GM21367 (cell line): ENCODE data around the gene LRRN2.
"Not testable (repeated sequence)": the region's sequence is repeated elsewhere in the genome, so short reads cannot be mapped to it uniquely, and the experiment has no call there.

Source experiments
- ATAC-seq: cut with Tn5 transposase; IDR thresholded peaks from one replicate; pipeline ENCODE4 v1.9.1; 2021; ENCODE audit not compliant: unreplicated experiment

Gene LRRN2

DNA sequence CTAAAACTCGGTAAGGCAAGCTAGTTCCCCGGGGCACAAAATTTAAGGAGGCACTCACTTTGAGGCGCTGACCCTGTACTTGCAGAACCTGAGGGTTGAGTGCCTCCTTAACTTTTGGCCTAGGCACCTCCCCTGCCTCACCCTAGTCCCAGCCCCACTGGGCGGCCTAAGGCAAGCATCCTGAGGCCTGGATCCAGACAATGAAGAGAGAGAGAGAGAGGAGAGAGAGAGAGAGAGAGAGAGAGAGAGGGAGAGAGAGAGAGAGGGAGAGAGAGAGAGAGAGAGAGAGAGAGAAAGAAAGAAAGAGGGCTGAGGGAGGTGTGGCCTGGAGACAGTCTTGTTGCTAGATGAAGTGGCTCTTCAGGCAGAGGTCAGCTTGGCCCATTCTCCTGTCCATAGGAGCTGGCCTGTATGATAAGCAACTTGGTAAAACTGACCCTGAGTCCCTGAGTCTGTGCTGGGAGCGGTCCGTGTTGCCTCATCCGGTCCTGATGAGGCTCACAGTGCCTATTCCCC, 7.4 kb upstream of the LRRN2 start:
- ATAC-seq: no peak

GRCh38 chr1:204692325-204692840, 6.8 kb upstream of the LRRN2 start:
- no peak for ATAC-seq

DNA sequence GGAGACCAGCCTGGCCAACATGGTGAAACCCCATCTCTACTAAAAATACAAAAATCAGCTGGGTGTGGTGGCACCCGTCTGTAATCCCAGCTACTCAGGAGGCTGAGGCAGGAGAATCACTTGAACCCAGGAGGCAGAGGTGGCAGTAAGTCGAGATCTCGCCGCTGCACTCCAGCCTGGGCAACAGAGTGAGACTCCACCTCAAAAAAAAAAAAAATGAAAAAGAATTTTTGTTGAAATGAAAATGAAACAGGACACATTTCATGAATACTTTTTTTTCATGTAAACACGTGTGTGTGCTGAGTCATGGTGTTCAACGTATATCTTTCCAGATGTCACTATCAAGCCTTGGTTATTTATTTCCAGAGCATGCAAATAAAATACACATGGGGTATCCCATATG, 5.8 kb upstream of the LRRN2 start:
- ATAC-seq: not testable (repeated sequence)

DNA sequence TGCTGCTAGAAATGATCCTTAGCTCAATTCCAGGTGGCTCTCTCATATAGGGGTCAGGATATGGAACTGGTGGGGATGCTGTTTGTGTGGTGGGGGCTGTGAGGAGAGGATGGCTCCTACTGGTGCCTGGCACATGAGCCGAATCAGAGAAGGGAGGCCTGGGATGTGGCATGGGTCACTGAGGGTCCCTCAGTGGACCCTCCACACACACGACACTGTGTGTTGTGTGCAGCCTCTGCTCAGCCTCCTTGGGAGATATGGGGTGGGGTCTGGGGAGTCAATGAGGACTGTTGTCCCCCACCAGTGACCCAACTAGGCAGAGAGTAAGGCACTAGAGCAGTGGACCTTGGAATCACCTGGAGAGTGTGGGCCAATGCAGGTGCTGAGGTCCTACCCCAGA, 3.2 kb upstream of the LRRN2 start:
- ATAC-seq: no peak

- ATAC-seq: no peak
Measured at GRCh38 chr1:204688007-204688406, 2.5 kb upstream of the LRRN2 start.

GRCh38 chr1:204684571-204685235, 835 bp downstream of the LRRN2 start:
- ATAC-seq: no peak

DNA sequence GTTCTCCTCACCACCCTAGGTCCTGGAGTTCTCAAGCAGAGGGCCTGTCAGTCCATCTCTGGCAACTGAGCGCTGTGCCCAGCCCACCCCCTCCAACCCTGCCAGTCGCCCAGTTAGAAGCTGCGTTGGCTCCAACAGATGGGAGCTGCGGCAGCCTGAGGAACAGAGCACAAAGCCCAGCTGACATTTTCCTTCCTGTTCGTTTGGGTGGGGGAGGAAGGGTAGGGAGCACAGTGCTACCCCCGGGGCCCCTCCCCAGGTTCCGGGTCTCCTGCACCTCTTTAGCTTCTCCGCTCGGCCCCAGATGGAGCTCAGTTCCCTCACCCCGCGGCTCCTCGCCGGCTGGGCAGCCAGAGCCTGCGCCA, 1.4 kb downstream of the LRRN2 start:
- no peak for ATAC-seq

GRCh38 chr1:204683284-204684205, 2.0 kb downstream of the LRRN2 start:
- no peak for ATAC-seq

GRCh38 chr1:204680461-204680860, 5.1 kb downstream of the LRRN2 start:
- no peak for ATAC-seq

DNA sequence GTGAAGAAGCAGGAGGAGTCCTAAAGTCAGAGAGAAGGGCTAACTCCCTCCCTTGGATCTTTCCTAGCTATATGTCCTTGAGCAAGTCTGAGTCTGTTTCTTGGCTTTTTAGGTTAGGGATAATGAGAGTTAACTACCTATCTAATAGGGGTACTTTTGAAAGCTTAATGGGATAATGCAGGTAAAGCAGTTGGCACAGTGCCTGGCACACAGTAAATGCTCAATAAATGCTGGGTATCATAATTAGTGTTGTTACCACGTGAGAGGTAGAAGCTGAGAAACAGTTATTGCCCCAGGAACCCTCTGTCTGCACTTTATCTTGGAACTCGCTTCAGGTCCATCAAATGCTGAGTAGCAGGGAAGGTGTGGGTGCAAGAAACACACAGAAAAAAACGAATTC, 5.5 kb downstream of the LRRN2 start:
- ATAC-seq: no peak

DNA sequence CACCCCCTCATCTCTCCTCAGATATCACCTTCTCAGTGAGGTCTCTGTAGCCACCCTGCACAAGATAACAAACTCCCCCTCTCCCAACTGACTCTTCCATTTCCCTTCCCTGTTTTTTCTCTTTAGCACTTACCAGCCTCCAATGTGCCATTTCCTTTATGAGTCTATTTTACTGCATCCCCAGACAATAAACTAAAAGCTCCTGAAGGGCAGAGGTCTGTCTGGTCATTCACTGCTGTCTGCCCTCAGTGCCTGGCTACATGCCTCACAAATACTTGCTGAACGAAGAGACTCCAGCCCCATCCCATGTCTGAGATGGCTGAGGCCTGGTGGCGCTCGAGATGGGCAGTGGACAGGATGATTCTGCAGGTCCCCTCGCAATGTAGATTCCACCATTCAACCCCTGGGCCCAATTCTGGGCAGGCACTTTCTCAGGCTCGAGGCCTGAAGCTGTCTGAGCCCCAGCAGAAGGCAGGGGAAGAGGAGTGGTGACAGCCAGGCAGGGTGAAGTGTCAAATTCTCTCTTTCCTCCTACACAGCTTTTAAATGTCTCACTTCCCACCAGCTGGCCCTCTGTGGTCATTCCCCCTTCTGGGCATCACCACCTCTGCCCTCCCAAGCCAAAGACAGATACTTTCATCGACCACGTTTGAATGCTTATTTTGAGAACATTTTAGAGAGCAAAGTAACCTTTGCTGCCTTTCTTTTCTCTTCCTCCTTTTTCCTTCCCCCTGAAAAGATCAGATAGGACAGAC, 6.6 kb downstream of the LRRN2 start:
- ATAC-seq: no peak

DNA sequence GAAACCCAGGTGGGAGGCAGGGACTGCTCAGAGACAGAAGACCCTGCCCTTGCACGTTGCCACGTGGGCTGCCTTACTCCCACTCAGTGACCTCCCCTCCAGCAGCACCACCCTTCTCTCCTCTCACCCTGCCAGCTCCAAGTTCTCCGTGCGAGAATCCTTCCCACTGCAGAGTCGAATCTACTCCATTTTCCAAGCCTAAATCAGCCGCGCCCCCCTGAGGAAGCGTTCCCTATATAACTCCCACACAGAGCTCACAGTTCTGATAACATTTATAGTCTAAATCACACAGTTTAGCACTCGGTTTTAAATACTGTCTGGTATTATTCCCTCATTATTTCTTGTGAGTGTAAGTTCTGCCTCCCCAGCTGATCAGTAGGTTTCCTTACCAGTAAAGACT, 7.7 kb downstream of the LRRN2 start:
- ATAC-seq: no peak

- no peak for ATAC-seq
Measured at GRCh38 chr1:204676043-204676442, 9.5 kb downstream of the LRRN2 start.

DNA sequence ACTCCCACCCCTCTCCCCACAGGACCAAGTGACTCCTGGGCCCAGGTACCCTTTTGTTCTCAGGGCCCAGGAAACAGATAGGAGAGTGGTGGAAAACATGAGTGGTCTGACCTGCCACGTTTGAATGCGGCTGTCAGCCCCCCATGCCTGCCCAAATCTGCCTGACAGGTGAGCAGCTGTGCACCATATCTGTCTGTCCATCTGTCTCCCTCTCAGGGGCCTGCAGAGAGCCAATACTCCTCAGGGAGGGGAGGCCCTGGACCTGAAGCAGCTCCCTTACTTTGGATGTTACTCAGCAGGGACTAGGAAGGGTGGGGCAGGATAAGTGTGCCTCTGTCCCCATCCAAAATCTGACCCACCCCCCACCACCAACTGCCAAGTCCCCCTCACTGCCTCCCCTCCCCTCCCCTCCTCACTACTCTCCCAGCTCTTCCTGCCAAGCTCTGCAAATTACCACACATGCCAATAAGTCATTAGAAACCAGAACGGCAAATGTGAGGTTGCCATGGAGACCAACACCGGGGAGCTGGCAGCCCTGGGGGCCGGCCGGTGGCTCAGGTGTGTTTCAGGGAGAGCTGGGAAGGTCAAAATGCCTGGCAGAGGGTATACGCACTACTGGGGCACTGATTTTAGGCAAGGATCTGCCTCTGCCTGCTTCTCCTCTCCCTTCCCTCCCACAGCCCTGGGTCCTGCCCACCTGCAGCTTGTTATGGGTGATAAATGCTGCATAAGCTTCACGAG, 11.5 kb downstream of the LRRN2 start:
- no peak for ATAC-seq

DNA sequence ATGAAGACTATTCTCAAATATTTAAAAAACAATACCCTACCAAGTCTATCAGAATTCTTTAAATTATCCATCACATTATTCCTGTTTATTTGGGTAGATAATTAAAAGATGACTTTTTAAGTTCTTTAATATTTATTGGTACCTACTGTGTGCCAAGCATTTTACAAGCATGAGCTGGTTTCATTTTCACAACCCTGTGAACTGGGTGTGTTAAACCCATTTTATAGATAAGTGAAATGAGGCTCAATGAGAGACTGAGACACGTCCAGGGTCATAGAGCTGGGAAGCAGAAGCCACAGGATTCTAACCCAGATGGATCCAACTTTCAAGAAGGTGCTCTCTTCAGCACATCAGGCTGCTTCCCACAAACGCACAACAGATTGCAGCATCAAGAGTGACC, 12.3 kb downstream of the LRRN2 start:
- no peak for ATAC-seq

DNA sequence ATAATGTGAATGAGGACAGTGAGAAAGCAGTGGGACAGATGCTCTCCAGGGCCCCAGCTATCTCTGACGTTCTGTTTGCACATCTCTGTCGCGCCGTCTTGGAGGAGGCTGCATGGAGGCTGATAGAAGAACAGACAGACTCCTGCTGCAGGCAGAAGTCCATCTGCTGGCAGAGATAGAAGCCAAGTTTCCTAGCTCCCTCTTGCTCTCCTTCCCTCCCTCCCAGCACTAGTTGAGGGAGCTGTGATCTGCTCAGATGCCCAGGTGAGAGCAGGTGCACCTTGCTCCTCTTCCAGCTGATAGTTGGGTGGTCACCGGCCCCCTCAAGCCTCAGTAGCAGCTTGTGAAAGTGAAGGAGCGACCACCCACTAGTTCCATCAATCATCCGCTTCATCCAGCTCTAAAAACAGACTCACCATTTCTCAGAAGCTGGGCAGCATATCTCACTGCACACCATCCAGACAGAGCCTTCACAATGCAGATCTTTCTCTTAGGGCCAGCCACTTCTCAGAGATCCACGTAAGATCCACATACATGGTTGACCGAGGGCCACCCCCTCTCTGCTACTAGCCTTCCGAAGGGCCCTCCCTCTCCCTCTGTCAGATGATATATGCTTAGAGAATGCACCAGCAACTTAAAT, 12.9 kb downstream of the LRRN2 start:
- no peak for ATAC-seq

DNA sequence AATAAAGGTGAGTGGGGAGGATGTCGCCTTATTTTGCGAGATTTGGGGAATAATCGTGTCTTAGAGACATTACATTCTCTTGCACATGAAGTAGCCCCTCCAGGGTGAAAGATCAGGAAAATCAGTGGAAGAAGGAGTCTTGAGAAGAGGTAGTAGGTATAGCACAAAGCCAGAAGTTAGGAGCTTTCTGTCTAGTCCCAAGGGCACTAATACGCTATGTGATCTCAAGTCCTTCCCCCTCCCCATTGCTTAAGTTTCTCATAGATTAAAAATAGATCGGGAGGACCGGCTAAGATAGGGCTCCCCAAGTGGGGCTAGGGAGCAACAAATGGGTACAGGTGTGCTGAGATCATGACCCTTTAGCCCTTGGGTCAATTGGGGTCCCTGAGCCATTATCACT, 13.5 kb downstream of the LRRN2 start:
- no peak for ATAC-seq

DNA sequence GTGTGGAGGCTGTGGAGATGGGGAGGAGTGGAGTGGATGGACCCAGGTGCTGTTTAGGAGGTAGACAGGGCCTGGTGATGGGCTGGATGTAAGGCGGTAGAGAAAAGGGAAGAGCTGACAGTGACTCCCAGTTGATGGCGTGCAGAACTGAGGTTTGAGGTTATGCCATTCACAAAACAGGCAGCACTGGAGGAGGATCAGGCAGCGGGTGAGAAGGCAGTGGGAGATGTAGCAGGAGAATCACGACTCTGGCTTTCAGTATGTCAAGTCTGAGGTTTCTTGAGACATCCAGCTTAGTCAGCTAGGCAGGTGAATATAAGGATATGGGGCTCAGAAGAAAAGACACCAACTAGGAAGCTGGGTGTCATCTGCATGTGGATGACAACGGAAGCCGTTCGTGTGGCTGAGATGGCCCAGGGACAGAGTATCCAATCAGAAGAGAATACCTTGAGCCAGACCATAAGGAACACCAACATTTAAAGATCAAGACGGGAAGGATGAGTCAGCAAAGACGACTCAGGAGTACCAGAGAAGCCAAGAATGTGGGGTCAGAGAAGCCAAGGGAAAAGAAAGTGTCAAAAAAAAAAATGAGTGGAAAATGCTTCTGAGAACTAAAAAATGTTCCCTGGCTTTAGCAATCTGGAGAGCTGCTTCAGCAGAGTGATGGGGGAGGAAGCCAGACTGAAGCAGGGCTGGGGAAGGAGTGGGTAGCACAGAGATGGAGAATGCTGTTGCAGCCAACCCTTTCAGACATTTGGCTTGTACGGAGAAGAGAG, 15.2 kb downstream of the LRRN2 start:
- no peak for ATAC-seq

DNA sequence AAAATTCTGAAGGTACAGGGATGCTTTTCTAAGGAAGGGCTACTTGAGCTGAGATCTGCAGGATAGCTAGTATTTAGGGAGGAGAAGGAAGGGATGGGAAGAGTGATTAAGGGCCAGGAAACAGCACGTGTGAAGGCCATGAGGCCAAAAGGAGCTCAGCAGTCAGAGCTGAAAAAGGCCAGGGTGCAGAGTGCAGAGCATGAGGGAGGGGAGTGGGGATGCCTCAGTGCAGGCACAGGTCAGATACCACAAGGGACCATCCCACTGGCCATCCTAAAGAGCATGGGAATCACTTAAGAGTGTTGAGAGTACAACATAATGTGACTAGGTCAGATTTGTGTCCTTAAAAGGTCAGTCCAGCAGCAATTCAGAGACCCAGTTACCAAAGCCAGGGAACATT, 16.0 kb downstream of the LRRN2 start:
- ATAC-seq: no peak

DNA sequence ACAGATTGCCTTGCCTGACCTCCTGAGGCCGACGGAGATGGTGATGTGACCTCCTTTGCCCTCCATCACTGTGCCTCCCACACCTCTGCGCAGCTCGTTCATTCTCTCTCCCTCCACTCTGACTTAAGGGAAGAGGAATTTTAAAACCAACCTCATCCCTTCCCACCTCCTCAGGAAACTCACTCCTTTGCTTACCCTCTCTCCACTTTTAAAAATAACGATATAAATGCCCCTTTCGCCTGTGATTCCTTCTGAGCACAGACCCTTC, 21.2 kb downstream of the LRRN2 start:
- no peak for ATAC-seq
